ENCODE results near the gene MIEN1. TPM values are rescaled to one million over a fixed set of nuclear protein-coding genes. Genes with fewer than 3 reads are reported as not detected.
"Not testable (repeated sequence)": the region's sequence is repeated elsewhere in the genome, so short reads cannot be mapped to it uniquely, and the experiment has no call there.

Gene MIEN1
- total and polyA plus RNA-seq, 4 donors = 20.8 to 136 (median 58.3) TPM

- no peak for DNase-seq
- no peaks in the 10 kb centered on the region for H3K9me3 ChIP-seq (ENCODE audit: control insufficient read depth in 4 of 4, insufficient read depth in 3 of 4, low read length in 3 of 4)
- ATAC-seq (ENCODE audit: insufficient read depth, low FRiP score) = no peak
- TF ChIP-seq, protein P1, sequence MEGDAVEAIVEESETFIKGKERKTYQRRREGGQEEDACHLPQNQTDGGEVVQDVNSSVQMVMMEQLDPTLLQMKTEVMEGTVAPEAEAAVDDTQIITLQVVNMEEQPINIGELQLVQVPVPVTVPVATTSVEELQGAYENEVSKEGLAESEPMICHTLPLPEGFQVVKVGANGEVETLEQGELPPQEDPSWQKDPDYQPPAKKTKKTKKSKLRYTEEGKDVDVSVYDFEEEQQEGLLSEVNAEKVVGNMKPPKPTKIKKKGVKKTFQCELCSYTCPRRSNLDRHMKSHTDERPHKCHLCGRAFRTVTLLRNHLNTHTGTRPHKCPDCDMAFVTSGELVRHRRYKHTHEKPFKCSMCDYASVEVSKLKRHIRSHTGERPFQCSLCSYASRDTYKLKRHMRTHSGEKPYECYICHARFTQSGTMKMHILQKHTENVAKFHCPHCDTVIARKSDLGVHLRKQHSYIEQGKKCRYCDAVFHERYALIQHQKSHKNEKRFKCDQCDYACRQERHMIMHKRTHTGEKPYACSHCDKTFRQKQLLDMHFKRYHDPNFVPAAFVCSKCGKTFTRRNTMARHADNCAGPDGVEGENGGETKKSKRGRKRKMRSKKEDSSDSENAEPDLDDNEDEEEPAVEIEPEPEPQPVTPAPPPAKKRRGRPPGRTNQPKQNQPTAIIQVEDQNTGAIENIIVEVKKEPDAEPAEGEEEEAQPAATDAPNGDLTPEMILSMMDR (IDR thresholded peaks at IDR 0.05; ENCODE audit: control extremely low read depth, extremely low read depth) = no peak
- no peak overlapping the region for H3K9ac ChIP-seq (ENCODE audit: insufficient read depth in 1 of 2, low read length in 2 of 2)
- WGBS, 2 donors = 57 to 58% methylated on average over 3 of the region's 3 CpGs
- no peaks in the 10 kb centered on the region for H3K27me3 ChIP-seq (ENCODE audit: control insufficient read depth in 3 of 3, insufficient read depth in 3 of 3, low read length in 2 of 3)
- no peak overlapping the region for H3K4me3 ChIP-seq
- peaks cover 0 to 7% (median 0%) of the 10 kb centered on the region in 5 donors for H3K4me1 ChIP-seq (ENCODE audit: control insufficient read depth in 5 of 5, insufficient read depth in 5 of 5, low read length in 5 of 5)
- H3K27ac ChIP-seq (ENCODE audit: low read depth in 1 of 2, low read length in 1 of 2) = no peak overlapping the region
- no peaks in the 10 kb centered on the region for H3K36me3 ChIP-seq (ENCODE audit: control insufficient read depth in 4 of 4, insufficient read depth in 4 of 4, low read length in 4 of 4)
Measured at GRCh38 chr17:39765175-39765574, 34.8 kb upstream of the MIEN1 start.

DNA sequence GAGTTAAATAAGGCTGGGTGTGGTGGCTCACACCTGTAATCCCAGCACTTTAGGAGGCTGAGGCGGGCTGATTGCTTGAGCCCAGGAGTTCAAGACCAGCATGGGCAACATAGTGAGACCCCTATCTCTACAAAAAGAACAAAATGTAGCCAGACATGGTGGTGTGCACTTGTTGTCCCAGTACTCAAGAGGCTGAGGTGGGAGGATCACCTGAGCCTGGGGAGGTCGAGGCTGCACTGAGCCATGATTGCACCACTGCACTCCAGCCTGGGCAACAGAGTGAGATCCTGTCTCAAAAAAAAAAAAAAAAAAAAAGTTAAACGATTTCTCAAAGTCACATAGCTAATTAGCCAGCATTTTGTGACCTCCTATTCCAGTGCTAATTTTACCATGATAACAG lies 33.8 kb upstream of the MIEN1 start:
- H3K9ac ChIP-seq (ENCODE audit: insufficient read depth in 1 of 2, low read length in 2 of 2); H3K36me3 ChIP-seq (ENCODE audit: control insufficient read depth in 4 of 4, insufficient read depth in 4 of 4, low read length in 4 of 4); H3K4me3 ChIP-seq; H3K4me1 ChIP-seq (ENCODE audit: control insufficient read depth in 5 of 5, insufficient read depth in 5 of 5, low read length in 5 of 5); ATAC-seq (ENCODE audit: insufficient read depth, low FRiP score); H3K27me3 ChIP-seq (ENCODE audit: control insufficient read depth in 3 of 3, insufficient read depth in 3 of 3, low read length in 2 of 3); H3K27ac ChIP-seq (ENCODE audit: low read depth in 1 of 2, low read length in 1 of 2); DNase-seq; H3K9me3 ChIP-seq (ENCODE audit: control insufficient read depth in 4 of 4, insufficient read depth in 3 of 4, low read length in 3 of 4): not testable (repeated sequence)
- WGBS, 2 donors = 80 to 89% methylated on average over 3 of the region's 3 CpGs

DNA sequence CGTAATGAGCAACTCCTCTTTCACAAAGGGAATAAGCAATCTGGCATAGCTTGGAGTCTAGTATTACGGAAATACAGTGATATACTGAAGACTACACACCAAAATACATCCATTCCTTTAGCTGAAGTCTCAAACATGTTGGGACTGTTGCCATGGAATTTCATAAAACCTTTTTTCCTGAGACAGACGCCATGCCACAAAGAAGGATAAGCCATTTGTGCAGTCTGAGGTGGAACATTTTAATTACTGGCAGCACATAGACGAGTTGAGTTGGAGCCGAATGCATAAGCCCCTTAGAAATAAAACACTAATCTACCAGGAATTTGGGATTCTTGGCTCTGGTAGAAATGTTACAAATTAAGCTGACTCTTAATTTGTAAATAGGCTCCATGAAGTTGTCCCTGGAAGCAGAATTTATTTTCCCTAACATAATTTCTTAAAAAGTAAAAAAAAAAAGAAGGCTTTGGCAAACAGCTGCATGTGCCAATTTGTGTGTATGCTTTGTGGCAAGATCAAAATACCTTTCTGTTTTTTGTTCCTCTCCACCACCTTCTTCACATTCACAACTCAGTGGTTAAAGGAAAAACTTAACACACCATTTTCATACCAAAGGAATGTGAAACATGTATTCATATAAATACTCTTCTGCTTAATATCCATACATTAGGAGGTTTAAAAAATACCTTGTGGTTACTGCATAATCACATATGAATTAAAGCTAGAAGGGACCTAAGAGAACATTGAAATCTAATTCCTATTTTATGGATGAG lies 32.9 kb upstream of the MIEN1 start:
- WGBS, 2 donors = 64 to 83% methylated on average over 5 of the region's 5 CpGs
- Histone ChIP-seq H3K36me3 (ENCODE audit: control insufficient read depth in 4 of 4, insufficient read depth in 4 of 4, low read length in 4 of 4) (no peaks in the 10 kb centered on the region), H3K4me3 (no peak overlapping the region), H3K27me3 (ENCODE audit: control insufficient read depth in 3 of 3, insufficient read depth in 3 of 3, low read length in 2 of 3) (no peaks in the 10 kb centered on the region), H3K9me3 (ENCODE audit: control insufficient read depth in 4 of 4, insufficient read depth in 3 of 4, low read length in 3 of 4) (no peaks in the 10 kb centered on the region), H3K9ac (ENCODE audit: insufficient read depth in 1 of 2, low read length in 2 of 2) (peak overlapping the region in 1 of 2 donors; percentile 8), H3K27ac (ENCODE audit: low read depth in 1 of 2, low read length in 1 of 2) (no peak overlapping the region), H3K4me1 (ENCODE audit: control insufficient read depth in 5 of 5, insufficient read depth in 5 of 5, low read length in 5 of 5) (peaks cover 0 to 7% (median 0%) of the 10 kb centered on the region in 5 donors)
- ATAC-seq (ENCODE audit: insufficient read depth, low FRiP score) = no peak
- DNase-seq = peak in 1 of 3 donors; percentile 17
- TF ChIP-seq, protein P1 (IDR thresholded peaks at IDR 0.05; ENCODE audit: control extremely low read depth, extremely low read depth) = no peak

GRCh38 chr17:39761861-39762496 lies 31.6 kb upstream of the MIEN1 start:
- Histone ChIP-seq H3K9me3 (ENCODE audit: control insufficient read depth in 4 of 4, insufficient read depth in 3 of 4, low read length in 3 of 4) (no peaks in the 10 kb centered on the region), H3K36me3 (ENCODE audit: control insufficient read depth in 4 of 4, insufficient read depth in 4 of 4, low read length in 4 of 4) (no peaks in the 10 kb centered on the region), H3K27me3 (ENCODE audit: control insufficient read depth in 3 of 3, insufficient read depth in 3 of 3, low read length in 2 of 3) (no peaks in the 10 kb centered on the region), H3K9ac (ENCODE audit: insufficient read depth in 1 of 2, low read length in 2 of 2) (no peak overlapping the region), H3K4me1 (ENCODE audit: control insufficient read depth in 5 of 5, insufficient read depth in 5 of 5, low read length in 5 of 5) (peaks cover 0 to 7% (median 0%) of the 10 kb centered on the region in 5 donors), H3K4me3 (no peak overlapping the region), H3K27ac (ENCODE audit: low read depth in 1 of 2, low read length in 1 of 2) (no peak overlapping the region)
- WGBS, 2 donors = 95 to 96% methylated on average over 10 of the region's 10 CpGs
- TF ChIP-seq, protein P1 (IDR thresholded peaks at IDR 0.05; ENCODE audit: control extremely low read depth, extremely low read depth) = no peak
- ATAC-seq (ENCODE audit: insufficient read depth, low FRiP score) = no peak
- DNase-seq = no peak
